Vagina (tissue), 2 donors: ENCODE measurements around the gene EMX1.

Experiments
- POLR2AphosphoS5 ChIP-seq, 2 donors: sonication (generic); formaldehyde crosslinking; IDR thresholded peaks; one replicate each; pipeline ENCODE4 v1.9.0; 2017; ENCODE audit warnings: antibody characterized with exemption in 2 of 2, mild to moderate bottlenecking in 2 of 2, low read depth in 1 of 2; ENCODE audit not compliant: insufficient read depth in 1 of 2
- TF ChIP-seq, protein P1 (sequence below), 3 experiments: fragments of 450-650 bp in 2 of 3; fragments of 200-600 bp in 1 of 3; sonication (generic) in 1 of 3; IDR thresholded peaks; one replicate each; pipeline ENCODE4 v1.5.1; 2017 to 2019; ENCODE audit warnings: antibody characterized with exemption in 3 of 3, mild to moderate bottlenecking in 2 of 3, moderate library complexity in 2 of 3

DNA sequence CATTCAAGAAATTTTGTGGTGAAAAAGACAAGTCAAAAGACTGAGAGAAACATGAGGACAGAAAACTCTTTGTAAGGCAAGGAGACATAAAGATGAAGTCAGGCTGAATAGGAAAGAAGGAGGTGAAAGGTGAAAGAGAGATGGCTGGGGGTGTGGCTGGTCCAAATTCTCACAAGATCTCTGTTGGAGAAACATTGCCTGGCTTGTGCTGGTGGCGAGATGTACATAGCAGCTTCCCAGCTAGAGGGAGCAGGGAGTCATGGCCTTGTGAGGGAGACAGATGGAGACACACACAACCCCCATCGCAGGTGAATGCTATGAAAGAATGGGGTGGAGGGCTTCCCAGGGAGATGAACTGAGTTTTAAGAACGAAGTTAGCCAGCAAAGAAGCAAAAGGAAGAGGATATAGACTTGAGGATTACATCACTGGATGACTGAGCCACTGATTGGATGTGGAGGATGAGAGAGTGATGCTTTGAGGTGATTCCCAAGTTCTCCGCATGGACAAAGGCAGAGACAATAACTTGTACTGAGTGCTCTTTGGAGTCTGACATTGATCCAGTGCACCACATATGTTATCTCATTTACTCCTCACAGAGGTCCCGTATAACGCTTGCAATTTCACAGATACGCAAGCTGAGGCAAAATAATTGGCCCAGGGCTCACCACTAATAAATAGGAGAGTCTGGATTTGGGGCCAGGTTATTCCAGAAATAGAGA is 3.7 kb upstream of the EMX1 start:
- TF ChIP-seq, protein P1, sequence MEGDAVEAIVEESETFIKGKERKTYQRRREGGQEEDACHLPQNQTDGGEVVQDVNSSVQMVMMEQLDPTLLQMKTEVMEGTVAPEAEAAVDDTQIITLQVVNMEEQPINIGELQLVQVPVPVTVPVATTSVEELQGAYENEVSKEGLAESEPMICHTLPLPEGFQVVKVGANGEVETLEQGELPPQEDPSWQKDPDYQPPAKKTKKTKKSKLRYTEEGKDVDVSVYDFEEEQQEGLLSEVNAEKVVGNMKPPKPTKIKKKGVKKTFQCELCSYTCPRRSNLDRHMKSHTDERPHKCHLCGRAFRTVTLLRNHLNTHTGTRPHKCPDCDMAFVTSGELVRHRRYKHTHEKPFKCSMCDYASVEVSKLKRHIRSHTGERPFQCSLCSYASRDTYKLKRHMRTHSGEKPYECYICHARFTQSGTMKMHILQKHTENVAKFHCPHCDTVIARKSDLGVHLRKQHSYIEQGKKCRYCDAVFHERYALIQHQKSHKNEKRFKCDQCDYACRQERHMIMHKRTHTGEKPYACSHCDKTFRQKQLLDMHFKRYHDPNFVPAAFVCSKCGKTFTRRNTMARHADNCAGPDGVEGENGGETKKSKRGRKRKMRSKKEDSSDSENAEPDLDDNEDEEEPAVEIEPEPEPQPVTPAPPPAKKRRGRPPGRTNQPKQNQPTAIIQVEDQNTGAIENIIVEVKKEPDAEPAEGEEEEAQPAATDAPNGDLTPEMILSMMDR (IDR thresholded peaks at IDR 0.05), result no peak
- no peak for TF ChIP-seq POLR2AphosphoS5 (IDR thresholded peaks at IDR 0.05; ENCODE audit: insufficient read depth in 1 of 2, low read depth in 1 of 2)
